HFFc6 (cell line): ENCODE data around the gene EXO1. TPM values are rescaled to one million over a fixed set of nuclear protein-coding genes. Genes with fewer than 3 reads are reported as not detected.

Source experiments
- DNase-seq: peaks from one replicate; pipeline ENCODE4 v3.0.0-alpha.2; 2018
- H3K27ac Mint-ChIP-seq: 2 replicates; pipeline ENCODE4 v1.8.0; 2020; ENCODE audit warnings: mild to moderate bottlenecking, mixed read lengths
- H3K27me3 Mint-ChIP-seq: 2 replicates; pipeline ENCODE4 v1.8.0; 2021; ENCODE audit warnings: mild to moderate bottlenecking, moderate library complexity, mixed read lengths; ENCODE audit not compliant: insufficient read depth
- H3K36me3 Mint-ChIP-seq: 2 replicates; pipeline ENCODE4 v1.8.0; 2021; ENCODE audit warnings: low read depth, mixed read lengths
- H3K4me1 Mint-ChIP-seq: 2 replicates; pipeline ENCODE4 v1.8.0; 2020; ENCODE audit warnings: low read depth, mixed read lengths
- H3K4me3 Mint-ChIP-seq: 2 replicates; pipeline ENCODE4 v1.8.0; 2020; ENCODE audit warnings: mild to moderate bottlenecking, moderate library complexity, mixed read lengths
- H3K9me3 Mint-ChIP-seq: 2 replicates; pipeline ENCODE4 v1.8.0; 2020; ENCODE audit warnings: mild to moderate bottlenecking, mixed read lengths
- CTCF ChIP-seq: fragments of 200-600 bp; sonication (generic); IDR thresholded peaks from 2 replicates; pipeline ENCODE4 v1.5.0; 2021; ENCODE audit warnings: antibody characterized with exemption, mild to moderate bottlenecking
- total RNA-seq, 6 experiments: library from RNA; stranded (reverse); fragmentation: NEBNext Ultra II Directional; extraction: Animal tissue kit (Norgen Biotek cat#: 25700); gene quantifications; 2 replicates in 1 of 6; 3 replicates in 5 of 6; pipeline ENCODE4 v1.2.3, GENCODE V29; 2021

EXO1 gene
- total RNA-seq, 6 experiments from 2014 or later = 6.5 to 15.7 (median 15.2) TPM

- H3K27me3 Mint-ChIP-seq = no peaks in the 10 kb centered on the region
- no peak for TF ChIP-seq CTCF
- no peak overlapping the region for H3K27ac Mint-ChIP-seq
- peaks cover 13% of the 10 kb centered on the region for H3K36me3 Mint-ChIP-seq
- H3K4me3 Mint-ChIP-seq = no peak overlapping the region
- H3K4me1 Mint-ChIP-seq = no peaks in the 10 kb centered on the region
- no peak for DNase-seq
- no peaks in the 10 kb centered on the region for H3K9me3 Mint-ChIP-seq
Measured at GRCh38 chr1:241869022-241869421, 21.0 kb downstream of the EXO1 start.

GRCh38 chr1:241870336-241870735 is 22.3 kb downstream of the EXO1 start:
- Mint-ChIP-seq H3K4me3 (no peak overlapping the region), H3K4me1 (no peaks in the 10 kb centered on the region), H3K36me3 (peaks cover 13% of the 10 kb centered on the region), H3K9me3 (no peaks in the 10 kb centered on the region), H3K27ac (no peak overlapping the region), H3K27me3 (no peaks in the 10 kb centered on the region)
- DNase-seq = no peak
- no peak for TF ChIP-seq CTCF

- Mint-ChIP-seq H3K4me3 (no peak overlapping the region), H3K27me3 (no peaks in the 10 kb centered on the region), H3K36me3 (peaks cover 13% of the 10 kb centered on the region), H3K27ac (no peak overlapping the region), H3K4me1 (no peaks in the 10 kb centered on the region), H3K9me3 (no peaks in the 10 kb centered on the region)
- TF ChIP-seq CTCF = no peak
- no peak for DNase-seq
Measured at GRCh38 chr1:241870746-241871430, 22.9 kb downstream of the EXO1 start.

GRCh38 chr1:241881440-241881839 is 33.4 kb downstream of the EXO1 start:
- no peaks in the 10 kb centered on the region for H3K27me3 Mint-ChIP-seq
- no peak overlapping the region for H3K4me3 Mint-ChIP-seq
- peaks cover 10% of the 10 kb centered on the region for H3K4me1 Mint-ChIP-seq
- H3K36me3 Mint-ChIP-seq = no peaks in the 10 kb centered on the region
- no peaks in the 10 kb centered on the region for H3K9me3 Mint-ChIP-seq
- no peak for TF ChIP-seq CTCF
- no peak for DNase-seq
- H3K27ac Mint-ChIP-seq = no peak overlapping the region

GRCh38 chr1:241883159-241883558 is 35.2 kb downstream of the EXO1 start:
- no peak overlapping the region for H3K4me3 Mint-ChIP-seq
- peaks cover 16% of the 10 kb centered on the region for H3K4me1 Mint-ChIP-seq
- no peak overlapping the region for H3K27ac Mint-ChIP-seq
- no peaks in the 10 kb centered on the region for H3K36me3 Mint-ChIP-seq
- DNase-seq = no peak
- no peak for TF ChIP-seq CTCF
- H3K27me3 Mint-ChIP-seq = no peaks in the 10 kb centered on the region
- no peaks in the 10 kb centered on the region for H3K9me3 Mint-ChIP-seq
